Psoas muscle (tissue), 8 donors: ENCODE results near the gene SAMSN1. TPM values are rescaled to one million over a fixed set of nuclear protein-coding genes. Genes with fewer than 3 reads are reported as not detected.

Experiments used
- ATAC-seq, 4 donors: fragments of 200-7000 bp; cut with Tn5 transposase; one replicate each; pipeline ENCODE4 v1.9.1; 2020; ENCODE audit warnings: moderate library complexity in 3 of 4, mild to moderate bottlenecking in 2 of 4
- DNase-seq, 2 donors: peaks; one replicate each; pipeline ENCODE4 v3.0.0-alpha.2; 2020
- H3K27ac ChIP-seq: fragments of 200-600 bp; one replicate; pipeline ENCODE4 v1.8.0; 2022
- H3K27me3 ChIP-seq, 3 donors: fragments of 200-600 bp in 1 of 3; one replicate each; pipeline versions ENCODE4 v1.6.1 to v1.8.0; 2013 to 2022; ENCODE audit warnings: low read length in 2 of 3, mild to moderate bottlenecking in 2 of 3, moderate library complexity in 1 of 3; ENCODE audit not compliant: insufficient read depth in 3 of 3
- H3K36me3 ChIP-seq, 2 donors: fragments of 200-600 bp in 1 of 2; one replicate each; pipeline versions ENCODE4 v1.6.1 to v1.8.0; 2013 to 2022; ENCODE audit warnings: low read depth in 1 of 2, mild to moderate bottlenecking in 1 of 2, moderate library complexity in 1 of 2; ENCODE audit not compliant: insufficient read depth in 1 of 2
- H3K4me1 ChIP-seq: fragments of 200-600 bp; one replicate; pipeline ENCODE4 v1.8.0; 2022
- H3K4me3 ChIP-seq: fragments of 200-600 bp; one replicate; pipeline ENCODE4 v1.8.0; 2022; ENCODE audit warnings: mild to moderate bottlenecking
- H3K9me3 ChIP-seq: fragments of 200-600 bp; one replicate; pipeline ENCODE4 v1.8.0; 2022
- WGBS, 3 donors: extraction: QIAGEN DNeasy Blood & Tissue Kit; methylation state at CpG; one replicate each; pipeline versions ENCODE4 v1.1.6 to v1.1.7; 2013; 5-methylcytosine and 5-hydroxymethylcytosine counted together
- intact Hi-C, 2 donors: fragments of 100-400 bp; cut with DNase I; formaldehyde crosslinking; loops; one replicate each; pipeline versions ENCODE4 v1.11.0 to v1.14.2; 2022
- polyA plus RNA-seq, 3 donors: library from polyadenylated mRNA; stranded (reverse); fragments of 200-250 nt; gene quantifications; one replicate each; pipeline ENCODE4 v1.2.3, GENCODE V29; 2013
- total RNA-seq, 4 donors: library from RNA; stranded (reverse); fragmentation: NEBNext Ultra II Directional in 2 of 4; extraction: Animal tissue kit (Norgen Biotek cat#: 25700) in 2 of 4; gene quantifications; one replicate each; pipeline versions ENCODE4 v1.2.1 to v1.2.4, GENCODE V29; 2021 to 2023
- TF ChIP-seq, protein P1 (sequence below): fragments of 200-600 bp; IDR thresholded peaks from one replicate; pipeline ENCODE4 v1.8.0; 2022; ENCODE audit warnings: antibody characterized with exemption
- donor health status: healthy with polysubstance abuse.
- donor health status: DM: no; HTN: no; CAD: no; lungs with moderate emphysema.
- donor health status: Bipolar disorder and iron deficiency.
- donor health status: healthy.
- donor health status: DM: yes; HTN: yes; CAD: no.
- donor health status: DM: no; HTN: no; CAD: no.
- donor health status: DM: no; HTN: no; CAD: no.
- donor health status: DM: yes; HTN: yes; CAD: no.

SAMSN1 gene
- total and polyA plus RNA-seq, 7 donors: 0.31 to 1.8 (median 0.65) TPM

- intact Hi-C loops: no loop called here
- Histone ChIP-seq H3K36me3 (no peaks in the 10 kb centered on the region), H3K9me3 (no peaks in the 10 kb centered on the region), H3K4me3 (no peak overlapping the region), H3K27me3 (no peaks in the 10 kb centered on the region), H3K4me1 (no peaks in the 10 kb centered on the region), H3K27ac (no peak overlapping the region)
- no peak for ATAC-seq
- no peak for DNase-seq
- WGBS, 3 donors: 71 to 81% (median 75%) methylated on average over 4 of the region's 4 CpGs
- TF ChIP-seq, protein P1, sequence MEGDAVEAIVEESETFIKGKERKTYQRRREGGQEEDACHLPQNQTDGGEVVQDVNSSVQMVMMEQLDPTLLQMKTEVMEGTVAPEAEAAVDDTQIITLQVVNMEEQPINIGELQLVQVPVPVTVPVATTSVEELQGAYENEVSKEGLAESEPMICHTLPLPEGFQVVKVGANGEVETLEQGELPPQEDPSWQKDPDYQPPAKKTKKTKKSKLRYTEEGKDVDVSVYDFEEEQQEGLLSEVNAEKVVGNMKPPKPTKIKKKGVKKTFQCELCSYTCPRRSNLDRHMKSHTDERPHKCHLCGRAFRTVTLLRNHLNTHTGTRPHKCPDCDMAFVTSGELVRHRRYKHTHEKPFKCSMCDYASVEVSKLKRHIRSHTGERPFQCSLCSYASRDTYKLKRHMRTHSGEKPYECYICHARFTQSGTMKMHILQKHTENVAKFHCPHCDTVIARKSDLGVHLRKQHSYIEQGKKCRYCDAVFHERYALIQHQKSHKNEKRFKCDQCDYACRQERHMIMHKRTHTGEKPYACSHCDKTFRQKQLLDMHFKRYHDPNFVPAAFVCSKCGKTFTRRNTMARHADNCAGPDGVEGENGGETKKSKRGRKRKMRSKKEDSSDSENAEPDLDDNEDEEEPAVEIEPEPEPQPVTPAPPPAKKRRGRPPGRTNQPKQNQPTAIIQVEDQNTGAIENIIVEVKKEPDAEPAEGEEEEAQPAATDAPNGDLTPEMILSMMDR: no peak
Observed at GRCh38 chr21:14592296-14593000, 46.3 kb upstream of the SAMSN1 start.

DNA sequence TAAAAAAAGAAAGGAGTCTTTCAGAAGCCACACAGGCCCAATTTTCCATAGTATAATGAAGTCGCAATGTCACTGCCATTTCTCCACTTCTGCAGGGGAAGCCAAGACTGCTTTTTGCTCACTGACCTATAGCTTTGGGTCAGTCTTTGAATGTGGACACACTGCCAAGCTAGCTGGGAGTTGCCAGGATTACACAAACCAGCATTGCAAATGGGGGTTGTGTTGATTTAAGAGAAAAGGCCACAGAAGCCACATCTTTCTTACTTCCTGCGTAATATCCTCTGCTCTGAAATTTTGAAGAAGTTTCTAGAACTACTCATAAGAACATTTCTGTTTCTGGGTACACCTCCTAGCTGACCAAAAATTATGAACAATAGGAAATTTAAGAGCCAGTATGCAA is 45.8 kb upstream of the SAMSN1 start:
- DNase-seq: peak; percentile 11 to 45
- no peak for ATAC-seq
- WGBS, 3 donors: 80 to 82% (median 81%) methylated on average over 2 of the region's 2 CpGs
- Histone ChIP-seq H3K27me3 (no peaks in the 10 kb centered on the region), H3K4me1 (no peaks in the 10 kb centered on the region), H3K9me3 (no peaks in the 10 kb centered on the region), H3K27ac (no peak overlapping the region), H3K4me3 (no peak overlapping the region), H3K36me3 (no peaks in the 10 kb centered on the region)
- intact Hi-C loops: no loop called here
- TF ChIP-seq, protein P1: no peak

- H3K27ac ChIP-seq: no peak overlapping the region
- no peak for DNase-seq
Observed at GRCh38 chr21:14591377-14591776, 45.3 kb upstream of the SAMSN1 start.

DNA sequence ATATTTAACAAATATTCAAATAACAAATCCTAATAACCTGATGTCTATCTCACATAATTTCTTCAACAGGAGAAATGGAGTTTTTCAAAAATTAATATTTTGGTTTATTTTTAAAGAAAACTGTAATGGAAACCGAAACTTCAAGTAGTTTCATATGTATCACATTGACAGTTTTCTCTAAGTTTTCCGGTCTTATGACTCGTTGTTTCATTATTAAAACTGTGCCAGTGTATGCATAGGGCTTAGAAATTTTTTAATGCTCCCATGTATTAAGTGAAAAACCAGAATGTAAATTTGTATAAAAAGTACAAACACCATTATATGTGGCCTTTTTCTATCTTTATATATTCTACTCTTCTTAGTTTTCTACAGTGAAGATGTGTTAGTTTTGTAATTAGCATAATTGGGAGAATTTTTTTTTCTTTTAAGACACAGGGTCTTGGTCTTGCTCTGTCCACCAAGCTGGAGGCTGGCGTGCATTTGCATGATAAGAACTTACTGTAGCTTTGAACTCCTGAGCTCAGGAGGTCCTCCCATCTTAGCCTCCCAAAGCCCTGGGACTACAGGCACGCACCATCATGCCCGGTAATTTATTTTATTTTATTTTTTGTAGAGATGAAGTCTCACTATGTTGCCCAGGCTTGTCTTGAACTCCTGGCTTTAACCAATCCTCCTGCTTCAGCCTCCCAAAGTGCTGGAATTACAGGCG is 43.9 kb upstream of the SAMSN1 start:
- Histone ChIP-seq H3K4me3 (no peak overlapping the region), H3K27me3 (no peaks in the 10 kb centered on the region), H3K27ac (no peak overlapping the region), H3K4me1 (no peaks in the 10 kb centered on the region), H3K9me3 (no peaks in the 10 kb centered on the region), H3K36me3 (no peaks in the 10 kb centered on the region)
- intact Hi-C loops: no loop called here
- 75 to 89% (median 78%) methylated on average over 7 of the region's 7 CpGs for WGBS, 3 donors
- ATAC-seq (no peak), DNase-seq (no peak)
- TF ChIP-seq, protein P1: no peak

More at GRCh38 chr21:14591377-14591776, 45.3 kb upstream of the SAMSN1 start:
- H3K27me3 ChIP-seq: no peaks in the 10 kb centered on the region
- intact Hi-C loops: no loop called here
- H3K9me3 ChIP-seq: no peaks in the 10 kb centered on the region
- ATAC-seq: no peak
- H3K4me1 ChIP-seq: no peaks in the 10 kb centered on the region
- TF ChIP-seq, protein P1: no peak
- H3K4me3 ChIP-seq: no peak overlapping the region
- no peaks in the 10 kb centered on the region for H3K36me3 ChIP-seq
